HepG2 (cell line): ENCODE results near the gene CDKN1C. TPM values are rescaled to one million over a fixed set of nuclear protein-coding genes. Genes with fewer than 3 reads are reported as not detected.
A peak's percentile ranks its signal among the peaks of the same experiment; 100 is the strongest.

Experiments used
- AFF4 ChIP-seq: sonication (generic); formaldehyde crosslinking; IDR thresholded peaks from 2 replicates; pipeline ENCODE4 v1.4.0; 2020; ENCODE audit warnings: missing genetic modification reagents
- ARID5B ChIP-seq: IDR thresholded peaks from 2 replicates; pipeline ENCODE4 v1.4.0; 2020; ENCODE audit warnings: mild to moderate bottlenecking, missing genetic modification reagents
- CAMTA2 ChIP-seq: sonication (generic); formaldehyde crosslinking; IDR thresholded peaks from 2 replicates; pipeline ENCODE4 v1.4.0; 2020; ENCODE audit warnings: mild to moderate bottlenecking, missing genetic modification reagents, borderline replicate concordance
- GZF1 ChIP-seq: sonication (generic); formaldehyde crosslinking; IDR thresholded peaks from 2 replicates; pipeline ENCODE4 v1.5.1; 2020; ENCODE audit warnings: mild to moderate bottlenecking, missing genetic modification reagents
- HNRNPUL1 ChIP-seq: fragments of 200-400 bp; formaldehyde crosslinking; IDR thresholded peaks from 2 replicates; pipeline ENCODE4 v1.6.1; 2017; ENCODE audit warnings: low read depth, mild to moderate bottlenecking, low read length, moderate library complexity
- KLF13 ChIP-seq: sonication (generic); formaldehyde crosslinking; IDR thresholded peaks from 2 replicates; pipeline ENCODE4 v1.4.0; 2020; ENCODE audit warnings: mild to moderate bottlenecking, missing genetic modification reagents
- KLF6 ChIP-seq: IDR thresholded peaks from 2 replicates; pipeline ENCODE4 v1.8.0; 2016; ENCODE audit warnings: missing biosample characterization, missing genetic modification reagents
- MLX ChIP-seq: IDR thresholded peaks from 2 replicates; pipeline ENCODE4 v1.6.1; 2016
- RFXANK ChIP-seq: IDR thresholded peaks from 2 replicates; pipeline ENCODE4 v1.6.1; 2016
- STAG1 ChIP-seq: sonication (generic); formaldehyde crosslinking; IDR thresholded peaks from 2 replicates; pipeline ENCODE4 v1.4.0; 2020; ENCODE audit warnings: missing genetic modification reagents
- TCF7L2 ChIP-seq: IDR thresholded peaks from 2 replicates; pipeline ENCODE4 v1.6.1; 2011; ENCODE audit warnings: mild to moderate bottlenecking, low read depth, low read length, moderate library complexity
- TMF1 ChIP-seq: sonication (generic); formaldehyde crosslinking; IDR thresholded peaks from 2 replicates; pipeline ENCODE4 v1.8.1; 2022; ENCODE audit warnings: low read depth, missing genetic modification reagents
- ZBTB33 ChIP-seq: sonication (generic); formaldehyde crosslinking; IDR thresholded peaks from 2 replicates; pipeline ENCODE4 v1.4.0; 2020; ENCODE audit warnings: missing genetic modification reagents
- ZNF225 ChIP-seq: sonication (generic); formaldehyde crosslinking; IDR thresholded peaks from 2 replicates; pipeline ENCODE4 v1.4.0; 2020; ENCODE audit warnings: mild to moderate bottlenecking, missing genetic modification reagents
- ZNF44 ChIP-seq: sonication (generic); formaldehyde crosslinking; IDR thresholded peaks from 2 replicates; pipeline ENCODE4 v1.5.1; 2020; ENCODE audit warnings: mild to moderate bottlenecking, missing genetic modification reagents
- ZNF615 ChIP-seq: sonication (generic); formaldehyde crosslinking; IDR thresholded peaks from 2 replicates; pipeline ENCODE4 v1.5.0; 2020; ENCODE audit warnings: mild to moderate bottlenecking, missing genetic modification reagents, borderline replicate concordance
- polyA plus RNA-seq, 8 experiments: library from polyadenylated mRNA; depleted of rRNA in 3 of 8; stranded (reverse) in 7 of 8; unstranded in 1 of 8; fragments of >200 nt; fragmentation: Illumina TruSeq in 4 of 8; extraction: Trizol in 4 of 8; gene quantifications; 2 replicates each; pipeline versions ENCODE4 v1.2.1 to v1.2.3, GENCODE V29; 2011 to 2016; ENCODE audit warnings: low read depth in 4 of 8, missing spikeins in 1 of 8, mixed read lengths in 1 of 8; ENCODE audit not compliant: insufficient read depth in 1 of 8
- total RNA-seq, 5 experiments: library from RNA; depleted of rRNA; stranded (reverse); fragments of >200 nt; fragmentation: Illumina TruSeq; extraction: Trizol; gene quantifications; 2 replicates each; pipeline ENCODE4 v1.2.3, GENCODE V29; 2016; ENCODE audit warnings: low read depth in 1 of 5
- TF ChIP-seq, protein P1 (sequence below): sonication (generic); formaldehyde crosslinking; IDR thresholded peaks from 2 replicates; pipeline ENCODE4 v1.4.0; 2020; ENCODE audit warnings: missing genetic modification reagents

Gene CDKN1C
- total and polyA plus RNA-seq, 2 of the 13 experiments (the other 11 are each of a cell fraction or from before 2014, with no cell fraction given): not detected

GRCh38 chr11:2888266-2888968 is 2.8 kb upstream of the CDKN1C start (continued):
- TF ChIP-seq ZNF615 (CRISPR knock-in tag) (no peak), RFXANK (CRISPR knock-in tag) (no peak), KLF13 (CRISPR knock-in tag) (no peak), CAMTA2 (no peak; the same call in 1 of the 2 replicates), MLX (CRISPR knock-in tag) (no peak), TMF1 (CRISPR knock-in tag) (no peak), ZNF225 (CRISPR knock-in tag) (0 out of 2 replicates have a peak, but pooled peaks have one; percentile 18), ARID5B (peak; percentile 20; the same call in 1 of the 2 replicates), KLF6 (no peak), GZF1 (CRISPR knock-in tag) (no peak), STAG1 (CRISPR knock-in tag) (peak; percentile 100), HNRNPUL1 (no peak), TCF7L2 (no peak), ZBTB33 (CRISPR knock-in tag) (peak; percentile 82), ZNF44 (no peak), AFF4 (CRISPR knock-in tag) (no peak)
- TF ChIP-seq, protein P1, sequence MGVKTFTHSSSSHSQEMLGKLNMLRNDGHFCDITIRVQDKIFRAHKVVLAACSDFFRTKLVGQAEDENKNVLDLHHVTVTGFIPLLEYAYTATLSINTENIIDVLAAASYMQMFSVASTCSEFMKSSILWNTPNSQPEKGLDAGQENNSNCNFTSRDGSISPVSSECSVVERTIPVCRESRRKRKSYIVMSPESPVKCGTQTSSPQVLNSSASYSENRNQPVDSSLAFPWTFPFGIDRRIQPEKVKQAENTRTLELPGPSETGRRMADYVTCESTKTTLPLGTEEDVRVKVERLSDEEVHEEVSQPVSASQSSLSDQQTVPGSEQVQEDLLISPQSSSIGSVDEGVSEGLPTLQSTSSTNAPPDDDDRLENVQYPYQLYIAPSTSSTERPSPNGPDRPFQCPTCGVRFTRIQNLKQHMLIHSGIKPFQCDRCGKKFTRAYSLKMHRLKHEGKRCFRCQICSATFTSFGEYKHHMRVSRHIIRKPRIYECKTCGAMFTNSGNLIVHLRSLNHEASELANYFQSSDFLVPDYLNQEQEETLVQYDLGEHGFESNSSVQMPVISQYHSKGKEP (CRISPR knock-in tag): no peak
